HEK293T (cell line): ENCODE data around the gene ILF2.

Experiments used
- CTCF ChIA-PET: fragments of 350-600 bp; formaldehyde crosslinking; extraction: SDS; loops from one replicate; lab custom pipeline; 2021; ENCODE audit warnings: antibody characterized with exemption, inconsistent platforms; lab: Yijun Ruan, JAX
- POLR2A ChIA-PET: fragments of 350-600 bp; formaldehyde crosslinking; extraction: SDS; loops from one replicate; lab custom pipeline; 2020; ENCODE audit warnings: antibody characterized with exemption, inconsistent platforms; lab: Yijun Ruan, JAX
- DNase-seq: peaks from one replicate; pipeline ENCODE4 v3.0.0; 2012; ENCODE audit warnings: mixed read lengths; ENCODE audit errors: extremely low spot score
- ARNT ChIP-seq: fragments of 450-650 bp; IDR thresholded peaks from 2 replicates; pipeline ENCODE4 v1.6.1; 2017; ENCODE audit warnings: mild to moderate bottlenecking
- BHLHE40 ChIP-seq: fragments of 450-650 bp; IDR thresholded peaks from 2 replicates; pipeline ENCODE4 v1.6.1; 2016; ENCODE audit warnings: mild to moderate bottlenecking, moderate library complexity, borderline replicate concordance
- CTBP1 ChIP-seq: fragments of 450-650 bp; IDR thresholded peaks from 2 replicates; pipeline ENCODE4 v1.6.1; 2016; ENCODE audit warnings: borderline replicate concordance
- ELF4 ChIP-seq: fragments of 450-650 bp; IDR thresholded peaks from 2 replicates; pipeline ENCODE4 v1.6.1; 2017; ENCODE audit warnings: antibody characterized with exemption
- FOXA1 ChIP-seq: fragments of 450-650 bp; IDR thresholded peaks from 2 replicates; pipeline ENCODE4 v1.6.1; 2016; ENCODE audit warnings: mild to moderate bottlenecking
- FOXK2 ChIP-seq: fragments of 450-650 bp; IDR thresholded peaks from 2 replicates; pipeline ENCODE4 v1.6.1; 2016; ENCODE audit warnings: mild to moderate bottlenecking
- FOXM1 ChIP-seq: fragments of 450-650 bp; IDR thresholded peaks from 2 replicates; pipeline ENCODE4 v1.6.1; 2017; ENCODE audit warnings: mild to moderate bottlenecking, borderline replicate concordance
- HDGF ChIP-seq: fragments of 450-650 bp; IDR thresholded peaks from 2 replicates; pipeline ENCODE4 v1.6.1; 2017; ENCODE audit warnings: antibody characterized with exemption, borderline replicate concordance
- L3MBTL2 ChIP-seq: fragments of 450-650 bp; conservative IDR thresholded peaks from 2 replicates; pipeline ENCODE4 v1.6.1; 2016; ENCODE audit warnings: mild to moderate bottlenecking
- LEF1 ChIP-seq: fragments of 450-650 bp; IDR thresholded peaks from 2 replicates; pipeline ENCODE4 v1.6.1; 2017; ENCODE audit warnings: mild to moderate bottlenecking, borderline replicate concordance
- NFRKB ChIP-seq: fragments of 450-650 bp; IDR thresholded peaks from 2 replicates; pipeline ENCODE4 v1.6.1; 2016; ENCODE audit warnings: mild to moderate bottlenecking, moderate library complexity
- PKNOX1 ChIP-seq: fragments of 450-650 bp; IDR thresholded peaks from 2 replicates; pipeline ENCODE4 v1.6.1; 2016
- SP1 ChIP-seq: fragments of 450-650 bp; IDR thresholded peaks from 2 replicates; pipeline ENCODE4 v1.6.1; 2017
- SUZ12 ChIP-seq: fragments of 450-650 bp; IDR thresholded peaks from 2 replicates; pipeline ENCODE4 v1.6.1; 2016; ENCODE audit warnings: mild to moderate bottlenecking
- TARDBP ChIP-seq: fragments of 450-650 bp; IDR thresholded peaks from 2 replicates; pipeline ENCODE4 v1.6.1; 2016
- ZNF384 ChIP-seq: fragments of 450-650 bp; IDR thresholded peaks from 2 replicates; pipeline ENCODE4 v1.6.1; 2016

Gene ILF2

GRCh38 chr1:153663211-153663610 is 7.6 kb downstream of the ILF2 start:
- ChIA-PET CTCF (interaction anchor here (0.6 kb wide), 1 partner anchor 9 kb away, joined by 9 read pairs; no protein-coding TSS in a partner anchor), POLR2A (no interaction called here)
- TF ChIP-seq FOXM1: no peak
- TF ChIP-seq HDGF: no peak
- no peak for TF ChIP-seq ARNT
- TF ChIP-seq FOXK2: no peak
- TF ChIP-seq TARDBP: no peak
- no peak for TF ChIP-seq SUZ12
- no peak for TF ChIP-seq ELF4
- TF ChIP-seq SP1: no peak
- no peak for TF ChIP-seq PKNOX1
- TF ChIP-seq L3MBTL2: no peak
- TF ChIP-seq LEF1: no peak
- TF ChIP-seq FOXA1: no peak
- TF ChIP-seq BHLHE40: no peak
- no peak for DNase-seq

- ChIA-PET CTCF (no interaction called here), POLR2A (interaction anchor here (1.2 kb wide), 1 partner anchor 14 kb away, joined by 4 read pairs; no protein-coding TSS in a partner anchor)
- TF ChIP-seq SP1 (no peak), FOXA1 (no peak), NFRKB (no peak), PKNOX1 (no peak), ARNT (no peak), HDGF (no peak), L3MBTL2 (no peak), FOXK2 (no peak), SUZ12 (no peak), FOXM1 (no peak), CTBP1 (no peak), BHLHE40 (no peak), ZNF384 (no peak), LEF1 (no peak)
- no peak for DNase-seq
Observed at GRCh38 chr1:153662269-153662668, 8.5 kb downstream of the ILF2 start.

DNA sequence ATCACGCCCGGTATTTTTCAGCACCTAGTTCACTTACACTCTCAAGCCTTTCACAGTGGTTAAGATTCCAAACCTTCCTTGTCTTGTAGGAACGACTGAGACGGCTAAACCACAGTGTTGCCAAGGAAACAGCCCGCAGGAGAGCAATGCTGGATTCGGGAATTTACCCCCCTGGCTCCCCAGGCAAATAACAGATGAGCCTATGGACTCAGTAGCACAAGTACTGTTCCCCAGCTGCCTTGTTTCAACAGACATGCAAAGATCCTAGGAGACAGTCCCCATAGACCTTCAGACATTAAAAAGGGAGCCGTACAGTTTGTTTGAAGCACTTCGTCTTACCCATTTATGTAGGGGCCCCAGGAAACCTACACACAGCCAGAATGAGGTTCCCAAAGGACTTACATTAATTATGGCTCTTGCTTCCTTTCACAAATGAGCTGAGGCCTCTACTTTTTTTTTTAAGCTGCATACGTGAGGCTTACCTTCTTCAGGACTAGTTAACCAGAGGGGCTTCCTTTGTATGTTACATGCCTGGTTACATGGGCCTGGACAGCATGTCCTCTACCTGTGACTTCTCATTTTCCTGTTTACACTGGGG is 9.6 kb downstream of the ILF2 start:
- no peak for DNase-seq
- CTCF ChIA-PET: interaction anchor here (1.2 kb wide), 1 partner anchor 10 kb away, joined by 4 read pairs; the partner anchor contains the start of gene ILF2
- POLR2A ChIA-PET: interaction anchor here (0.7 to 4.1 kb wide), 2 partner anchors 27 to 84 kb away, joined by 3 to 41 read pairs; partner anchors contain the start of gene CHTOP
- TF ChIP-seq LEF1: no peak
- no peak for TF ChIP-seq FOXA1
- no peak for TF ChIP-seq CTBP1
- TF ChIP-seq SP1: no peak
- TF ChIP-seq ARNT: no peak
- no peak for TF ChIP-seq BHLHE40
- no peak for TF ChIP-seq TARDBP
- TF ChIP-seq FOXM1: no peak
- no peak for TF ChIP-seq SUZ12
- TF ChIP-seq ELF4: no peak
- TF ChIP-seq L3MBTL2: no peak
- TF ChIP-seq PKNOX1: no peak
- no peak for TF ChIP-seq NFRKB
- no peak for TF ChIP-seq ZNF384
- no peak for TF ChIP-seq FOXK2
- TF ChIP-seq HDGF: no peak

GRCh38 chr1:153659656-153660055 is 11.1 kb downstream of the ILF2 start:
- TF ChIP-seq TARDBP (no peak), SUZ12 (no peak), PKNOX1 (no peak), ELF4 (no peak), FOXK2 (no peak), NFRKB (no peak), SP1 (no peak), ARNT (no peak), LEF1 (no peak), ZNF384 (no peak)
- DNase-seq: no peak
- ChIA-PET CTCF (interaction anchor here (1.3 kb wide), 1 partner anchor 149 kb away, joined by 5 read pairs; no protein-coding TSS in a partner anchor), POLR2A (interaction anchor here (0.7 to 4.1 kb wide), 8 partner anchors 8 to 331 kb away, joined by 3 to 41 read pairs (median 4); partner anchors contain the start of genes CHTOP, ILF2 and S100A13)

DNA sequence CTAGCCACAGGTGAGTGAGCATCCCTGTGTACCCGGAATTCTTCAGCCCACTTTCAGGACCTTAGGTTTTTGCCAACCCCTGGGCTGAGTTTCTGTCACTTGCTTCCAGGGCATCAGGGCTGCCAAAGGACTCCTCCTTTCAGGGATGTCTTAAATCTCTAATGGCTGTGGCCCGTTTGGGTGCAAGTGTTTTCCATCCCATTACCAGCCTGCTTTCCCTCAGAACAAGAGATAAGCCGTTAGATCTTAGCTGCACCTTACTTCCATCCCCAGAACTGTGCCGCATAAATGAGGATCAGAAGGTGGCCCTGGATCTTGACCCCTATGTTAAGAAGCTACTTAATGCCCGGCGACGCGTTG is 11.6 kb downstream of the ILF2 start:
- TF ChIP-seq FOXK2 (no peak), TARDBP (no peak), ZNF384 (no peak), NFRKB (no peak), ELF4 (no peak), FOXM1 (no peak), SUZ12 (no peak)
- CTCF ChIA-PET: interaction anchor here (1.3 kb wide), 1 partner anchor 149 kb away, joined by 5 read pairs; no protein-coding TSS in a partner anchor
- POLR2A ChIA-PET: interaction anchor here (0.7 to 4.1 kb wide), 8 partner anchors 9 to 331 kb away, joined by 3 to 41 read pairs (median 4); partner anchors contain the start of genes CHTOP, ILF2 and S100A13
- DNase-seq: no peak
